HEK293 (cell line): ENCODE results near the gene C4orf50.

Experiments used
- CTCF ChIA-PET: fragments of 350-600 bp; formaldehyde crosslinking; extraction: SDS; loops from one replicate; lab custom pipeline; 2021; ENCODE audit warnings: antibody characterized with exemption; lab: Yijun Ruan, JAX
- POLR2A ChIA-PET: fragments of 300-600 bp; formaldehyde crosslinking; extraction: SDS; loops from one replicate; lab custom pipeline; 2020; ENCODE audit warnings: antibody characterized with exemption, inconsistent platforms; lab: Yijun Ruan, JAX
- H3K27ac ChIP-seq: fragments of 200-500 bp; sonication (Bioruptor generic); 2 replicates; pipeline ENCODE4 v1.5.1; 2014; ENCODE audit warnings: low read depth, low read length, control low read depth, inconsistent platforms; ENCODE audit errors: extremely low read depth
- H3K36me3 ChIP-seq, 2 experiments: fragments of 200-500 bp in 1 of 2; sonication (Bioruptor generic) in 1 of 2; 1 replicate in 1 of 2; 2 replicates in 1 of 2; pipeline ENCODE4 v1.5.1; 2014 to 2017; ENCODE audit warnings: inconsistent platforms in 2 of 2, low read length in 2 of 2; ENCODE audit not compliant: control insufficient read depth in 2 of 2, insufficient read depth in 1 of 2
- H3K4me1 ChIP-seq: fragments of 200-500 bp; sonication (Bioruptor generic); 2 replicates; pipeline ENCODE4 v1.5.1; 2014; ENCODE audit warnings: mild to moderate bottlenecking, low read length, inconsistent platforms; ENCODE audit not compliant: control insufficient read depth, insufficient read depth
- H3K4me3 ChIP-seq: 2 replicates; pipeline ENCODE4 v1.5.1; 2011; ENCODE audit warnings: low read depth, mild to moderate bottlenecking, control low read depth, low read length, moderate library complexity
- H3K9me3 ChIP-seq: fragments of 200-500 bp; sonication (Bioruptor generic); 2 replicates; pipeline ENCODE4 v1.5.1; 2014; ENCODE audit warnings: low read depth, low read length, inconsistent platforms; ENCODE audit not compliant: control insufficient read depth, insufficient read depth
- KLF10 ChIP-seq: fragments of 450-650 bp; IDR thresholded peaks from 2 replicates; pipeline ENCODE4 v1.5.1; 2018; ENCODE audit warnings: missing biosample characterization, mild to moderate bottlenecking, missing genetic modification characterization
- KLF7 ChIP-seq: fragments of 450-650 bp; formaldehyde crosslinking; IDR thresholded peaks from 2 replicates; pipeline ENCODE4 v1.5.1; 2016; ENCODE audit warnings: missing biosample characterization, missing genetic modification characterization, borderline replicate concordance
- KLF8 ChIP-seq: fragments of 450-650 bp; formaldehyde crosslinking; IDR thresholded peaks from 2 replicates; pipeline ENCODE4 v1.5.1; 2016; ENCODE audit warnings: missing biosample characterization, missing genetic modification characterization
- SALL2 ChIP-seq: fragments of 450-650 bp; formaldehyde crosslinking; IDR thresholded peaks from 2 replicates; pipeline ENCODE4 v1.5.0; 2017; ENCODE audit warnings: missing biosample characterization, mild to moderate bottlenecking, missing genetic modification characterization, borderline replicate concordance
- SCRT1 ChIP-seq: fragments of 450-650 bp; formaldehyde crosslinking; IDR thresholded peaks from 2 replicates; pipeline ENCODE4 v1.5.1; 2016; ENCODE audit warnings: missing biosample characterization, missing genetic modification characterization, borderline replicate concordance
- TCF7L2 ChIP-seq: IDR thresholded peaks from 2 replicates; pipeline ENCODE4 v1.6.1; 2011; ENCODE audit warnings: low read depth, mild to moderate bottlenecking, inconsistent platforms, low read length, moderate library complexity, borderline replicate concordance
- YY1 ChIP-seq: fragments of 450-650 bp; formaldehyde crosslinking; IDR thresholded peaks from 2 replicates; pipeline ENCODE4 v1.5.1; 2018; ENCODE audit warnings: missing biosample characterization, missing genetic modification characterization
- ZNF138 ChIP-seq: fragments of 450-650 bp; formaldehyde crosslinking; IDR thresholded peaks from 2 replicates; pipeline ENCODE4 v1.5.1; 2016; ENCODE audit warnings: missing biosample characterization, missing genetic modification characterization, borderline replicate concordance
- ZNF221 ChIP-seq: fragments of 450-650 bp; formaldehyde crosslinking; IDR thresholded peaks from 2 replicates; pipeline ENCODE4 v1.5.1; 2017; ENCODE audit warnings: missing biosample characterization, missing genetic modification characterization, borderline replicate concordance
- ZNF223 ChIP-seq: fragments of 450-650 bp; formaldehyde crosslinking; IDR thresholded peaks from 2 replicates; pipeline ENCODE4 v1.5.1; 2016; ENCODE audit warnings: missing biosample characterization, missing genetic modification characterization
- ZNF292 ChIP-seq: fragments of 450-650 bp; formaldehyde crosslinking; IDR thresholded peaks from 2 replicates; pipeline ENCODE4 v1.5.1; 2016; ENCODE audit warnings: low read depth, missing biosample characterization, missing genetic modification characterization, borderline replicate concordance
- ZNF341 ChIP-seq: fragments of 450-650 bp; formaldehyde crosslinking; IDR thresholded peaks from 2 replicates; pipeline ENCODE4; 2016; ENCODE audit warnings: low read depth, missing biosample characterization, missing genetic modification characterization
- ZNF561 ChIP-seq: fragments of 450-650 bp; IDR thresholded peaks from 2 replicates; pipeline ENCODE4 v1.5.1; 2018; ENCODE audit warnings: missing biosample characterization, missing genetic modification characterization, borderline replicate concordance
- ZNF707 ChIP-seq: fragments of 450-650 bp; formaldehyde crosslinking; IDR thresholded peaks from 2 replicates; pipeline ENCODE4 v1.5.1; 2016; ENCODE audit warnings: missing biosample characterization, missing genetic modification characterization
- ZNF776 ChIP-seq: fragments of 450-650 bp; formaldehyde crosslinking; IDR thresholded peaks from 2 replicates; pipeline ENCODE4 v1.5.0; 2017; ENCODE audit warnings: missing biosample characterization, missing genetic modification characterization, borderline replicate concordance
- ZNF791 ChIP-seq: fragments of 450-650 bp; formaldehyde crosslinking; IDR thresholded peaks from 2 replicates; pipeline ENCODE4 v1.5.1; 2016; ENCODE audit warnings: missing biosample characterization, missing genetic modification characterization
- ZXDB ChIP-seq: fragments of 450-650 bp; formaldehyde crosslinking; IDR thresholded peaks from 2 replicates; pipeline ENCODE4 v1.5.1; 2016; ENCODE audit warnings: missing biosample characterization, missing genetic modification characterization
- TF ChIP-seq, protein P1 (sequence below): fragments of 450-650 bp; formaldehyde crosslinking; optimal IDR thresholded peaks from 2 replicates; pipeline ENCODE3; 2016; ENCODE audit warnings: missing biosample characterization, mild to moderate bottlenecking, missing genetic modification characterization
- TF ChIP-seq, protein P2 (sequence below): fragments of 450-650 bp; formaldehyde crosslinking; IDR thresholded peaks from 2 replicates; pipeline ENCODE4 v1.5.1; 2016; ENCODE audit warnings: missing biosample characterization, missing genetic modification characterization
- TF ChIP-seq, protein P3 (sequence below): fragments of 450-650 bp; formaldehyde crosslinking; IDR thresholded peaks from 2 replicates; pipeline ENCODE4 v1.5.1; 2016; ENCODE audit warnings: missing biosample characterization, missing genetic modification characterization
- TF ChIP-seq, protein P4 (sequence below): fragments of 450-650 bp; formaldehyde crosslinking; IDR thresholded peaks from 2 replicates; pipeline ENCODE4 v1.5.1; 2016; ENCODE audit warnings: missing biosample characterization, missing genetic modification characterization

The C4orf50 gene

DNA sequence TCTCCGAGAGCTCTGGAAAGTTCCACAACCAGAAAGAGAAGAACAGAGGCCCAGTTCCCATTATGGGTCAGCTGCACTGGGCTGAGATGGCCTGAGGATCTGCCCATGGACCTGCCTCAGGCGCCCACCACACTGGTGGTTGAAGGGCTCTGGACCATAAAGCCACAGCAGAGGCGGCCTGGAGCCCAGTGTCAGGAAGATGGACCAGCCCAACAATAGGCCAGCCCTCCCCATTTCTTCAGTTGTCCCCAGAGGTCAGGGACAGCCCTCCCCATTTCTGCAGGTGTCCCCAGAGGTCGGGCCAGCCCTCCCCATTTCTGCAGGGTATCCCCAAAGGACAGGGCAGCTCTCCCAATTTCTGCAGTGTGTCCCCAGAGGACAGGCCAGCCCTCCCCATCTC, 37.2 kb upstream of the C4orf50 start:
- TF ChIP-seq, protein P1, sequence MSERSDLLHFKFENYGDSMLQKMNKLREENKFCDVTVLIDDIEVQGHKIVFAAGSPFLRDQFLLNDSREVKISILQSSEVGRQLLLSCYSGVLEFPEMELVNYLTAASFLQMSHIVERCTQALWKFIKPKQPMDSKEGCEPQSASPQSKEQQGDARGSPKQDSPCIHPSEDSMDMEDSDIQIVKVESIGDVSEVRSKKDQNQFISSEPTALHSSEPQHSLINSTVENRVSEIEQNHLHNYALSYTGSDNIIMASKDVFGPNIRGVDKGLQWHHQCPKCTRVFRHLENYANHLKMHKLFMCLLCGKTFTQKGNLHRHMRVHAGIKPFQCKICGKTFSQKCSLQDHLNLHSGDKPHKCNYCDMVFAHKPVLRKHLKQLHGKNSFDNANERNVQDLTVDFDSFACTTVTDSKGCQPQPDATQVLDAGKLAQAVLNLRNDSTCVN, result no peak
- TF ChIP-seq TCF7L2, result no peak
- no peak for TF ChIP-seq ZNF791
- TF ChIP-seq, protein P2, sequence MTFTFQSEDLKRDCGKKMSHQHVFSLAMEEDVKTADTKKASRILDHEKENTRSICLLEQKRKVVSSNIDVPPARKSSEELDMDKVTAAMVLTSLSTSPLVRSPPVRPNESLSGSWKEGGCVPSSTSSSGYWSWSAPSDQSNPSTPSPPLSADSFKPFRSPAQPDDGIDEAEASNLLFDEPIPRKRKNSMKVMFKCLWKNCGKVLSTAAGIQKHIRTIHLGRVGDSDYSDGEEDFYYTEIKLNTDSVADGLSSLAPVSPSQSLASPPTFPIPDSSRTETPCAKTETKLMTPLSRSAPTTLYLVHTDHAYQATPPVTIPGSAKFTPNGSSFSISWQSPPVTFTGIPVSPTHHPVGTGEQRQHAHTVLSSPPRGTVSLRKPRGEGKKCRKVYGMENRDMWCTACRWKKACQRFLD (tag by site-specific recombination), result no peak
- no peak for TF ChIP-seq ZNF561 (tag by site-specific recombination)
- TF ChIP-seq ZXDB (tag by site-specific recombination), result no peak
- TF ChIP-seq KLF7, result no peak
- TF ChIP-seq, protein P3, sequence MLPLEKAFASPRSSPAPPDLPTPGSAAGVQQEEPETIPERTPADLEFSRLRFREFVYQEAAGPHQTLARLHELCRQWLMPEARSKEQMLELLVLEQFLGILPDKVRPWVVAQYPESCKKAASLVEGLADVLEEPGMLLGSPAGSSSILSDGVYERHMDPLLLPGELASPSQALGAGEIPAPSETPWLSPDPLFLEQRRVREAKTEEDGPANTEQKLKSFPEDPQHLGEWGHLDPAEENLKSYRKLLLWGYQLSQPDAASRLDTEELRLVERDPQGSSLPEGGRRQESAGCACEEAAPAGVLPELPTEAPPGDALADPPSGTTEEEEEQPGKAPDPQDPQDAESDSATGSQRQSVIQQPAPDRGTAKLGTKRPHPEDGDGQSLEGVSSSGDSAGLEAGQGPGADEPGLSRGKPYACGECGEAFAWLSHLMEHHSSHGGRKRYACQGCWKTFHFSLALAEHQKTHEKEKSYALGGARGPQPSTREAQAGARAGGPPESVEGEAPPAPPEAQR, result no peak
- no peak for TF ChIP-seq YY1 (tag by site-specific recombination)
- TF ChIP-seq ZNF223 (tag by site-specific recombination), result no peak
- no peak for TF ChIP-seq ZNF776 (tag by site-specific recombination)
- no peak for TF ChIP-seq ZNF292 (tag by site-specific recombination)
- TF ChIP-seq SALL2 (tag by site-specific recombination), result no peak
- no peak for TF ChIP-seq ZNF341 (tag by site-specific recombination)
- POLR2A ChIA-PET, result no interaction called here
- H3K4me1 ChIP-seq, result no peaks in the 10 kb centered on the region
- no peak overlapping the region for H3K27ac ChIP-seq
- no peaks in the 10 kb centered on the region for H3K9me3 ChIP-seq
- no peak overlapping the region for H3K4me3 ChIP-seq
- no peaks in the 10 kb centered on the region for H3K36me3 ChIP-seq
- CTCF ChIA-PET, result no interaction called here

DNA sequence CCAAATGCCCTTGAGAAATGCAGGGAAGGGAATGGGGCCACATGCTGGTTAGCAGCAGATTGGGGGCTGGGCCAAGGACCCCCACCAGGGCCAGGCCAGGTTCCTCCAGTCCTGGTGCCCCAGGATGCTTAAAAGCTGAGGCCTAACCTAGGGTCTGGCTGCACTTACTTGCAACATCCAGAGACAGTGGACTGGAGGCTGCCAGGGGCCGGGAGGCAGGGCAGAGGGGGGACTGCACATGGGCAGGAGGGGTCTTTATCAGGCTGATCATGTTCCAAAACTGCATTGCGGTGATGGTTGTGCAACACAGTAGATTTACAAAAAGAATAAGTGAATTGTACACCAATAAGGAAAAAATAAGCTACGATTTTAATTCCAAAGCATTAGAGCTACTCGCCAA, 36.8 kb upstream of the C4orf50 start:
- ChIA-PET CTCF (no interaction called here), POLR2A (no interaction called here)
- Histone ChIP-seq H3K36me3 (no peaks in the 10 kb centered on the region), H3K4me1 (no peaks in the 10 kb centered on the region), H3K9me3 (no peaks in the 10 kb centered on the region), H3K27ac (no peak overlapping the region), H3K4me3 (no peak overlapping the region)
- TF ChIP-seq KLF8 (tag by site-specific recombination), result no peak
- TF ChIP-seq SCRT1 (tag by site-specific recombination), result no peak
- no peak for TF ChIP-seq ZNF221 (tag by site-specific recombination)
- no peak for TF ChIP-seq KLF10 (tag by site-specific recombination)
- no peak for TF ChIP-seq ZNF707 (tag by site-specific recombination)
- TF ChIP-seq ZNF138 (tag by site-specific recombination), result no peak
- TF ChIP-seq, protein P4, sequence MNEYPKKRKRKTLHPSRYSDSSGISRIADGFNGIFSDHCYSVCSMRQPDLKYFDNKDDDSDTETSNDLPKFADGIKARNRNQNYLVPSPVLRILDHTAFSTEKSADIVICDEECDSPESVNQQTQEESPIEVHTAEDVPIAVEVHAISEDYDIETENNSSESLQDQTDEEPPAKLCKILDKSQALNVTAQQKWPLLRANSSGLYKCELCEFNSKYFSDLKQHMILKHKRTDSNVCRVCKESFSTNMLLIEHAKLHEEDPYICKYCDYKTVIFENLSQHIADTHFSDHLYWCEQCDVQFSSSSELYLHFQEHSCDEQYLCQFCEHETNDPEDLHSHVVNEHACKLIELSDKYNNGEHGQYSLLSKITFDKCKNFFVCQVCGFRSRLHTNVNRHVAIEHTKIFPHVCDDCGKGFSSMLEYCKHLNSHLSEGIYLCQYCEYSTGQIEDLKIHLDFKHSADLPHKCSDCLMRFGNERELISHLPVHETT, result no peak
